GM12878 (cell line): ENCODE data around the gene PSAP. TPM values are rescaled to one million over a fixed set of nuclear protein-coding genes. Genes with fewer than 3 reads are reported as not detected.

Experiments used
- ATAC-seq: fragments of 200-7000 bp; cut with Tn5 transposase; 3 replicates; pipeline ENCODE4 v1.9.1; 2020; ENCODE audit warnings: mild to moderate bottlenecking, moderate library complexity
- BruUV-seq: library from RNA; stranded (reverse); fragments of 400-500 nt; replicated peaks from 2 replicates; lab custom pipeline; 2021; lab: Mats Ljungman, UMichigan
- CTCF ChIA-PET: fragments of 300-600 bp; sonication (Branson Sonifier 250); formaldehyde crosslinking; extraction: SDS; loops from one replicate; lab custom pipeline; 2021; ENCODE audit warnings: inconsistent platforms; lab: Yijun Ruan, JAX
- POLR2A ChIA-PET: fragments of 350-600 bp; formaldehyde crosslinking; extraction: SDS; loops from one replicate; lab custom pipeline; 2021; ENCODE audit warnings: inconsistent platforms; lab: Charles Lee
- RAD21 ChIA-PET: fragments of 300-600 bp; sonication (Branson Sonifier 250); formaldehyde crosslinking; loops from one replicate; lab custom pipeline; 2023; ENCODE audit warnings: antibody characterized with exemption; ENCODE audit not compliant: unreplicated experiment; lab: Charles Lee
- SMC1A ChIA-PET: fragments of 300-600 bp; sonication (Branson Sonifier 250); formaldehyde crosslinking; loops from one replicate; lab custom pipeline; 2023; ENCODE audit not compliant: unreplicated experiment, uncharacterized antibody; lab: Charles Lee
- DNase-seq: peaks from one replicate; pipeline ENCODE4 v3.0.0-alpha.2; 2011; ENCODE audit warnings: low read depth, low spot score
- FAIRE-seq: peaks from 3 replicates; lab custom pipeline; 2011; peaks lifted over from hg19 to GRCh38; lab: Jason Lieb, UNC
- H2AFZ ChIP-seq: 2 replicates; pipeline ENCODE4 v1.6.0; 2011; ENCODE audit warnings: low read depth, low read length, control low read depth; ENCODE audit not compliant: control insufficient read depth
- H3K27ac ChIP-seq: 2 replicates; pipeline ENCODE4 v1.5.1; 2011; ENCODE audit warnings: control low read depth; ENCODE audit not compliant: control insufficient read depth, insufficient read depth
- H3K27me3 ChIP-seq, 2 experiments: replicated peaks in 1 of 2; 2 replicates each; pipeline versions ENCODE4 v1.6.0 to v1.6.1; 2011; ENCODE audit warnings: low read length in 1 of 2; ENCODE audit not compliant: control insufficient read depth in 2 of 2, insufficient read depth in 2 of 2
- H3K36me3 ChIP-seq, 2 experiments: 2 replicates each; pipeline ENCODE4 v1.5.1; 2011; ENCODE audit warnings: low read length in 1 of 2; ENCODE audit not compliant: control insufficient read depth in 2 of 2, insufficient read depth in 2 of 2
- H3K4me1 ChIP-seq: 2 replicates; pipeline ENCODE4 v1.6.1; 2011; ENCODE audit warnings: mild to moderate bottlenecking, low read length, moderate library complexity, mixed read lengths; ENCODE audit not compliant: control insufficient read depth, insufficient read depth
- H3K4me2 ChIP-seq: 2 replicates; pipeline ENCODE4 v1.6.0; 2011; ENCODE audit warnings: control low read depth; ENCODE audit not compliant: control insufficient read depth, insufficient read depth
- H3K4me3 ChIP-seq: fragments of 200-600 bp; sonication (generic); 2 replicates; pipeline ENCODE4 v1.5.1; 2016
- H3K79me2 ChIP-seq: 2 replicates; pipeline ENCODE4 v1.6.0; 2011; ENCODE audit warnings: low read length; ENCODE audit not compliant: control insufficient read depth, insufficient read depth
- H3K9ac ChIP-seq: 2 replicates; pipeline ENCODE4 v1.8.0; 2011; ENCODE audit warnings: low read length, control low read depth, mixed read lengths; ENCODE audit not compliant: control insufficient read depth, insufficient read depth
- H3K9me3 ChIP-seq: replicated peaks from 3 replicates; pipeline ENCODE4 v1.5.1; 2011; ENCODE audit warnings: mild to moderate bottlenecking, low read length; ENCODE audit not compliant: control insufficient read depth, insufficient read depth
- H4K20me1 ChIP-seq: 2 replicates; pipeline ENCODE4 v1.6.0; 2011; ENCODE audit not compliant: control insufficient read depth, insufficient read depth
- BACH1 ChIP-seq: fragments of 450-650 bp; IDR thresholded peaks from 2 replicates; pipeline ENCODE4 v1.6.1; 2017; ENCODE audit warnings: mild to moderate bottlenecking, borderline replicate concordance
- CREM ChIP-seq: IDR thresholded peaks from 2 replicates; pipeline ENCODE4 v1.6.1; 2014; ENCODE audit warnings: antibody characterized with exemption, low read depth
- ESRRA ChIP-seq: IDR thresholded peaks from 2 replicates; pipeline ENCODE4 v1.6.1; 2012; ENCODE audit warnings: mild to moderate bottlenecking, low read length, improper control_type of control experiment
- FOXM1 ChIP-seq: IDR thresholded peaks from 2 replicates; pipeline ENCODE4 v1.6.1; 2012; ENCODE audit warnings: low read depth, mild to moderate bottlenecking, inconsistent platforms, low read length, moderate library complexity
- GABPA ChIP-seq: IDR thresholded peaks from 2 replicates; pipeline ENCODE4 v1.6.1; 2014; ENCODE audit warnings: antibody characterized with exemption, low read depth, mild to moderate bottlenecking, inconsistent platforms
- GATAD2B ChIP-seq: fragments of 450-650 bp; conservative IDR thresholded peaks from 2 replicates; pipeline ENCODE4 v1.6.1; 2017; ENCODE audit warnings: low read depth, mild to moderate bottlenecking, moderate library complexity
- HDAC2 ChIP-seq: fragments of 200-600 bp; sonication (generic); IDR thresholded peaks from 2 replicates; pipeline ENCODE4 v1.6.1; 2017
- JUND ChIP-seq: IDR thresholded peaks from 2 replicates; pipeline ENCODE4 v1.6.1; 2012; ENCODE audit warnings: low read depth, mild to moderate bottlenecking, low read length, improper control_type of control experiment, moderate library complexity
- MYC ChIP-seq: IDR thresholded peaks from 2 replicates; pipeline ENCODE4 v1.6.1; 2011; ENCODE audit warnings: mild to moderate bottlenecking, low read length, moderate library complexity, inconsistent platforms; ENCODE audit not compliant: insufficient read depth, insufficient replicate concordance, insufficient read length, severe bottlenecking
- RB1 ChIP-seq: fragments of 450-650 bp; formaldehyde crosslinking; IDR thresholded peaks from 2 replicates; pipeline ENCODE4 v1.6.1; 2017; ENCODE audit warnings: mild to moderate bottlenecking, borderline replicate concordance
- SUZ12 ChIP-seq: fragments of 200-600 bp; sonication (generic); IDR thresholded peaks from one replicate; pipeline ENCODE4 v1.6.1; 2018; ENCODE audit warnings: antibody characterized with exemption, mild to moderate bottlenecking; ENCODE audit not compliant: unreplicated experiment
- TARDBP ChIP-seq: IDR thresholded peaks from 2 replicates; pipeline ENCODE4 v1.6.1; 2016; ENCODE audit warnings: borderline replicate concordance
- TCF7 ChIP-seq: IDR thresholded peaks from 2 replicates; pipeline ENCODE4 v1.6.1; 2014; ENCODE audit warnings: antibody characterized with exemption, borderline replicate concordance
- WGBS: methylation state at CpG from one replicate; pipeline ENCODE4 v1.1.6; 2016; ENCODE audit warnings: low lambda C conversion rate; ENCODE audit not compliant: insufficient replicate concordance, insufficient coverage; ENCODE audit errors: missing lambda C conversion rate; 5-methylcytosine and 5-hydroxymethylcytosine counted together
- in situ Hi-C: fragments of 300-500 bp; cut with MboI; formaldehyde crosslinking; loops from 9 replicates; pipeline ENCODE4 v1.14.3; 2018; ENCODE audit warnings: mixed read lengths
- intact Hi-C: fragments of 100-400 bp; cut with micrococcal nuclease; formaldehyde crosslinking; loops from one replicate; pipeline ENCODE4 v1.14.2; 2022; ENCODE audit not compliant: unreplicated experiment
- polyA plus RNA-seq, 11 experiments: library from polyadenylated mRNA; depleted of rRNA in 4 of 11; unstranded in 6 of 11; stranded (reverse) in 5 of 11; fragments of >200 nt; fragmentation: Nextera tagmentation in 4 of 11; fragmentation: Illumina TruSeq in 1 of 11; extraction: Ambion mirVana in 4 of 11; extraction: Trizol in 1 of 11; gene quantifications; 1 replicate in 1 of 11; 2 replicates in 10 of 11; pipeline versions ENCODE4 v1.2.1 to v1.2.3, GENCODE V29; 2011 to 2016; ENCODE audit warnings: inconsistent platforms in 2 of 11, missing spikeins in 2 of 11, low read depth in 1 of 11
- total RNA-seq, 4 experiments: library from RNA; depleted of rRNA in 3 of 4; stranded (reverse); fragments of >200 nt in 3 of 4; fragmentation: Illumina TruSeq in 1 of 4; extraction: Trizol in 1 of 4; gene quantifications; 2 replicates each; pipeline versions ENCODE4 v1.2.1 to v1.2.3, GENCODE V29; 2013 to 2021
- TF ChIP-seq, protein P1 (sequence below): fragments of 450-650 bp; IDR thresholded peaks from 2 replicates; pipeline ENCODE4 v1.6.1; 2016; ENCODE audit warnings: mild to moderate bottlenecking
- TF ChIP-seq, protein P2 (sequence below): fragments of 450-650 bp; formaldehyde crosslinking; IDR thresholded peaks from 2 replicates; pipeline ENCODE4 v1.4.0; 2022; ENCODE audit warnings: mild to moderate bottlenecking, moderate library complexity
- TF ChIP-seq, protein P3 (sequence below): fragments of 450-650 bp; IDR thresholded peaks from 2 replicates; pipeline ENCODE4 v1.6.1; 2017; ENCODE audit warnings: mild to moderate bottlenecking
- TF ChIP-seq, protein P4 (sequence below): fragments of 150-350 bp; IDR thresholded peaks from 2 replicates; pipeline ENCODE4 v1.6.1; 2014; ENCODE audit warnings: mild to moderate bottlenecking, low read depth, low read length

Gene PSAP
- total and polyA plus RNA-seq, 10 of the 15 experiments (the other 5 are each of a cell fraction or from before 2014, with no cell fraction given) = 178 to 336 (median 286) TPM

DNA sequence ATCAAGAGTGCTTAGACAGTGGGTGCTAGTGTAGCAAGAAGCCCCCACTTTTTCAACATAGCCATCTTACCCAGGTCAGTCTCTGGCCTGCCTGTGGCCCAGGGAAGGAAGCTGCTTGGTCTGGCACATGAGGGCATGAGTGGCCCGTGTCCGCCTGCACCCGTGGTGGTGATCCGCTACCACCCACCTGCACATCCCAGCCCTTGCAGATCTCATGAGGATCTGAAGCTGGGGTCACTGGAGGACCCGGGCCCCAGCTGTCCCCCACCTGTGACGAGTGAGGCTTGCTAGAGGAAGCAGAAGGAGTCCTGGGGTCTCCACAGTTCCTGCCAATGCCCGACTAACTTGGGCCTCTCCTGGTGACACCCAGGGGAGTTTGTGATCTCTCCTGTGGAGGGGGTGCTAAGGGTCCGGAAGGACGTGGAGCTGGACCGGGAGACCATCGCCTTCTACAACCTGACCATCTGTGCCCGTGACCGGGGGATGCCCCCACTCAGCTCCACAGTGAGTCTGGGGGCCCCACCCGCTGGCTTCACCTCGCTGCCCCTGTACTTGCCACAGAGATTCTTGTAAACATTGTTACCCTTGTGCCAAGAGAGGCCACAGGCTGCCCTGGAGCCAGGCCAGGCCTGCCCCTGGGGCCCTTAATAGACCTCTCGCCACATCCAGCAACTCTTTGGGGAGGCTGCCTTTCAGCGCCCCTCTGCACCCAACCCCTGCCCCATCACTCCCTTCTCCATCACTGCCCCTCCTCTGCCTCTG, 67.0 kb downstream of the PSAP start:
- Histone ChIP-seq H4K20me1 (no peaks in the 10 kb centered on the region), H3K4me2 (no peak overlapping the region), H2AFZ (no peak overlapping the region), H3K4me1 (peaks cover 15% of the 10 kb centered on the region), H3K36me3 (no peaks in the 10 kb centered on the region), H3K9me3 (no peaks in the 10 kb centered on the region), H3K79me2 (no peaks in the 10 kb centered on the region), H3K4me3 (no peak overlapping the region), H3K27ac (no peak overlapping the region), H3K27me3 (no peaks in the 10 kb centered on the region; a peak in 1 of 4 replicates), H3K9ac (no peak overlapping the region)
- RAD21 ChIA-PET = interaction anchor here (1.3 kb wide), 1 partner anchor 27 kb away, joined by 4 read pairs; no protein-coding TSS in a partner anchor
- no peak for ATAC-seq
- WGBS = 47% methylated on average over 17 of the region's 17 CpGs
- BruUV-seq = no TSS peak
- POLR2A ChIA-PET = interaction anchor here (0.8 kb wide), 1 partner anchor 464 kb away, joined by 3 read pairs; no protein-coding TSS in a partner anchor
- CTCF ChIA-PET = no interaction called here
- no peak for FAIRE-seq
- intact Hi-C loops (no loop called here), in situ Hi-C loops (no loop called here)
- SMC1A ChIA-PET = interaction anchor here (1.1 to 1.5 kb wide), 2 partner anchors 11 to 86 kb away, joined by 3 to 4 read pairs; partner anchors contain the start of gene VSIR
- DNase-seq = no peak
- TF ChIP-seq GATAD2B (no peak), FOXM1 (no peak), MYC (no peak), ESRRA (no peak), TCF7 (no peak), JUND (no peak), BACH1 (no peak), CREM (no peak), SUZ12 (no peak), GABPA (no peak), TARDBP (no peak), HDAC2 (no peak), RB1 (no peak)
- TF ChIP-seq, protein P1, sequence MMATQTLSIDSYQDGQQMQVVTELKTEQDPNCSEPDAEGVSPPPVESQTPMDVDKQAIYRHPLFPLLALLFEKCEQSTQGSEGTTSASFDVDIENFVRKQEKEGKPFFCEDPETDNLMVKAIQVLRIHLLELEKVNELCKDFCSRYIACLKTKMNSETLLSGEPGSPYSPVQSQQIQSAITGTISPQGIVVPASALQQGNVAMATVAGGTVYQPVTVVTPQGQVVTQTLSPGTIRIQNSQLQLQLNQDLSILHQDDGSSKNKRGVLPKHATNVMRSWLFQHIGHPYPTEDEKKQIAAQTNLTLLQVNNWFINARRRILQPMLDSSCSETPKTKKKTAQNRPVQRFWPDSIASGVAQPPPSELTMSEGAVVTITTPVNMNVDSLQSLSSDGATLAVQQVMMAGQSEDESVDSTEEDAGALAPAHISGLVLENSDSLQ = no peak
- TF ChIP-seq, protein P2, sequence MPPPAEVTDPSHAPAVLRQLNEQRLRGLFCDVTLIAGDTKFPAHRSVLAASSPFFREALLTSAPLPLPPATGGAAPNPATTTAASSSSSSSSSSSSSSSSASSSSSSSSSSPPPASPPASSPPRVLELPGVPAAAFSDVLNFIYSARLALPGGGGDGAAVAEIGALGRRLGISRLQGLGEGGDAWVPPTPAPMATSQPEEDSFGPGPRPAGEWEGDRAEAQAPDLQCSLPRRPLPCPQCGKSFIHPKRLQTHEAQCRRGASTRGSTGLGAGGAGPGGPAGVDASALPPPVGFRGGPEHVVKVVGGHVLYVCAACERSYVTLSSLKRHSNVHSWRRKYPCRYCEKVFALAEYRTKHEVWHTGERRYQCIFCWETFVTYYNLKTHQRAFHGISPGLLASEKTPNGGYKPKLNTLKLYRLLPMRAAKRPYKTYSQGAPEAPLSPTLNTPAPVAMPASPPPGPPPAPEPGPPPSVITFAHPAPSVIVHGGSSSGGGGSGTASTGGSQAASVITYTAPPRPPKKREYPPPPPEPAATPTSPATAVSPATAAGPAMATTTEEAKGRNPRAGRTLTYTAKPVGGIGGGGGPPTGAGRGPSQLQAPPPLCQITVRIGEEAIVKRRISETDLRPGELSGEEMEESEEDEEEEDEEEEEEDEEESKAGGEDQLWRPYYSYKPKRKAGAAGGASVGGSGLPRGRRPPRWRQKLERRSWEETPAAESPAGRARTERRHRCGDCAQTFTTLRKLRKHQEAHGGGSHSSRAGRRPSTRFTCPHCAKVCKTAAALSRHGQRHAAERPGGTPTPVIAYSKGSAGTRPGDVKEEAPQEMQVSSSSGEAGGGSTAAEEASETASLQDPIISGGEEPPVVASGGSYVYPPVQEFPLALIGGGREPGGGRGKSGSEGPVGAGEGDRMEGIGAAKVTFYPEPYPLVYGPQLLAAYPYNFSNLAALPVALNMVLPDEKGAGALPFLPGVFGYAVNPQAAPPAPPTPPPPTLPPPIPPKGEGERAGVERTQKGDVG (CRISPR knock-in tag) = no peak
- TF ChIP-seq, protein P3, sequence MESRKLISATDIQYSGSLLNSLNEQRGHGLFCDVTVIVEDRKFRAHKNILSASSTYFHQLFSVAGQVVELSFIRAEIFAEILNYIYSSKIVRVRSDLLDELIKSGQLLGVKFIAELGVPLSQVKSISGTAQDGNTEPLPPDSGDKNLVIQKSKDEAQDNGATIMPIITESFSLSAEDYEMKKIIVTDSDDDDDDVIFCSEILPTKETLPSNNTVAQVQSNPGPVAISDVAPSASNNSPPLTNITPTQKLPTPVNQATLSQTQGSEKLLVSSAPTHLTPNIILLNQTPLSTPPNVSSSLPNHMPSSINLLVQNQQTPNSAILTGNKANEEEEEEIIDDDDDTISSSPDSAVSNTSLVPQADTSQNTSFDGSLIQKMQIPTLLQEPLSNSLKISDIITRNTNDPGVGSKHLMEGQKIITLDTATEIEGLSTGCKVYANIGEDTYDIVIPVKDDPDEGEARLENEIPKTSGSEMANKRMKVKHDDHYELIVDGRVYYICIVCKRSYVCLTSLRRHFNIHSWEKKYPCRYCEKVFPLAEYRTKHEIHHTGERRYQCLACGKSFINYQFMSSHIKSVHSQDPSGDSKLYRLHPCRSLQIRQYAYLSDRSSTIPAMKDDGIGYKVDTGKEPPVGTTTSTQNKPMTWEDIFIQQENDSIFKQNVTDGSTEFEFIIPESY = no peak
- TF ChIP-seq, protein P4, sequence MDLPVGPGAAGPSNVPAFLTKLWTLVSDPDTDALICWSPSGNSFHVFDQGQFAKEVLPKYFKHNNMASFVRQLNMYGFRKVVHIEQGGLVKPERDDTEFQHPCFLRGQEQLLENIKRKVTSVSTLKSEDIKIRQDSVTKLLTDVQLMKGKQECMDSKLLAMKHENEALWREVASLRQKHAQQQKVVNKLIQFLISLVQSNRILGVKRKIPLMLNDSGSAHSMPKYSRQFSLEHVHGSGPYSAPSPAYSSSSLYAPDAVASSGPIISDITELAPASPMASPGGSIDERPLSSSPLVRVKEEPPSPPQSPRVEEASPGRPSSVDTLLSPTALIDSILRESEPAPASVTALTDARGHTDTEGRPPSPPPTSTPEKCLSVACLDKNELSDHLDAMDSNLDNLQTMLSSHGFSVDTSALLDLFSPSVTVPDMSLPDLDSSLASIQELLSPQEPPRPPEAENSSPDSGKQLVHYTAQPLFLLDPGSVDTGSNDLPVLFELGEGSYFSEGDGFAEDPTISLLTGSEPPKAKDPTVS = no peak
